Activated CD8-positive, alpha-beta memory T cell treated with anti-CD3 and anti-CD28 coated beads, Interleukin-2, amount 50 U/mL, for 48 hours (primary cell): ENCODE data around the gene FAM186B.

Source experiments
- DNase-seq: peaks from one replicate; pipeline ENCODE4 v3.0.0-alpha.2; 2020

Gene FAM186B

GRCh38 chr12:49609059-49609874, 3.8 kb upstream of the FAM186B start:
- DNase-seq, result peak; percentile 32

- peak; percentile 34 for DNase-seq
Observed at GRCh38 chr12:49604856-49605255, 583 bp downstream of the FAM186B start.

- no peak for DNase-seq
Observed at GRCh38 chr12:49603721-49604120, 1.7 kb downstream of the FAM186B start.

- no peak for DNase-seq
Observed at GRCh38 chr12:49599961-49600360, 5.5 kb downstream of the FAM186B start.

GRCh38 chr12:49598527-49598926, 6.9 kb downstream of the FAM186B start:
- no peak for DNase-seq

GRCh38 chr12:49588721-49589516, 16.5 kb downstream of the FAM186B start:
- no peak for DNase-seq

GRCh38 chr12:49588281-49588680, 17.2 kb downstream of the FAM186B start:
- DNase-seq, result no peak

- no peak for DNase-seq
Observed at GRCh38 chr12:49587174-49587908, 18.1 kb downstream of the FAM186B start.

GRCh38 chr12:49585477-49586459, 19.7 kb downstream of the FAM186B start:
- DNase-seq, result no peak

GRCh38 chr12:49584591-49584990, 20.8 kb downstream of the FAM186B start:
- no peak for DNase-seq

GRCh38 chr12:49583366-49584094, 21.9 kb downstream of the FAM186B start:
- no peak for DNase-seq

- DNase-seq, result no peak
Observed at GRCh38 chr12:49582850-49583249, 22.6 kb downstream of the FAM186B start.

GRCh38 chr12:49582201-49582600, 23.2 kb downstream of the FAM186B start:
- no peak for DNase-seq

- peak; percentile 73 for DNase-seq
Observed at GRCh38 chr12:49580572-49581535, 24.6 kb downstream of the FAM186B start.

- DNase-seq, result no peak
Observed at GRCh38 chr12:49578471-49579112, 26.8 kb downstream of the FAM186B start.

- DNase-seq, result no peak
Observed at GRCh38 chr12:49577589-49578315, 27.7 kb downstream of the FAM186B start.

GRCh38 chr12:49568442-49569162, 36.8 kb downstream of the FAM186B start:
- DNase-seq, result no peak
